ENCODE results near the gene RNPEPL1. TPM values are rescaled to one million over a fixed set of nuclear protein-coding genes. Genes with fewer than 3 reads are reported as not detected.

RNPEPL1 gene
- total RNA-seq, 1 donor from 2014 or later: 22.7 TPM

DNA sequence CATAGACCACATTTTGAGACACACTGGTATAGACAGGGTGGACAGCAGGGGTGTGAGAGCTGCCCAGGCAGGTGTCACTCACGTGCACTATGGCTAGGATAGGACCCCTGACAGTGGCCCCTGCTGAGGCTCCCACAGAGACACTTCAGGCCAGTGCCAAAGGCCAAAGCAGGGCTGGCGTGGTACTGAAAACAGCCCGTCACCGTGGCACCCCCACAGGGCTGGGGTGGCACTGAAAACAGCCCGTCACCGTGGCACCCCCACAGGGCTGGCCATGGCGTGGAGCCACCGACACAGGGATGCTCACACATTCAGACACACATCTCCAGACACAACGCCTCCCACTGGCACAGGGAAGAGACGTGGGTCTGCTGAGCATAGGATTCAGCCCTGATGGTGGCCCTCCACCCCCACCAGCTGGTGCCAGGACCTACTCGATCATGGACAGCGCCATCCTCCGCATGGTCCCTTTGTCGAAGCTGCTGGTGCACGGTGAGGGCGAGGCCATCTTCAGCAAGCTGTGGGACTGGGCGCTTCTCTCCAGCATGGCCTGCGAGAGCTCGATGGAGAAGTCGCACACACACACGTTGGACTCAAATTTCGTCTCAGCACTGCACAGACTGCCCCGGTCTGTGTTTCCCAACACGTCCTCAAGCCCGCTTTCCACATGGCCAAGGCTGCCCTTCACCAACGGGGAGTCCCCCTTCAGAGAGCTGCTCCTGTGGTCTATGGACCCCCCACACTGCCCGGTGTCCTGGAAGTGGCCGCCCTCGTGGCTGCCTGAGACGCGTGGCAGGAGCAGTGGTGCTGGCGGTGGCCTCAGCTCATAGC lies 44.6 kb upstream of the RNPEPL1 start:
- Histone ChIP-seq H3K27me3 (ENCODE audit: insufficient read depth, low read length) (peaks cover 11% of the 10 kb centered on the region), H4K20me1 (ENCODE audit: insufficient read depth, low read length) (peaks cover 3% of the 10 kb centered on the region), H2AFZ (ENCODE audit: low read depth, low read length) (no peak overlapping the region), H3K79me2 (ENCODE audit: insufficient read depth, low read length) (no peaks in the 10 kb centered on the region), H3K4me3 (ENCODE audit: insufficient read depth, low read depth, low read length) (no peak overlapping the region), H3K4me1 (ENCODE audit: insufficient read depth, low read length) (peaks cover 7% of the 10 kb centered on the region), H3K9me3 (ENCODE audit: insufficient read depth, low read depth, low read length) (peaks cover 30% of the 10 kb centered on the region), H3K9ac (ENCODE audit: low read length) (no peak overlapping the region), H3K4me2 (ENCODE audit: low read length) (no peak overlapping the region), H3K27ac (ENCODE audit: low read depth, low read length) (no peak overlapping the region), H3K36me3 (ENCODE audit: insufficient read depth, low read length) (no peaks in the 10 kb centered on the region)
- no peak overlapping the region for H3K27ac Mint-ChIP-seq (ENCODE audit: unreplicated experiment)
- H3K27me3 Mint-ChIP-seq (ENCODE audit: low read depth, unreplicated experiment): peaks cover 19% of the 10 kb centered on the region
- FAIRE-seq: no peak
- DNase-seq (ENCODE audit: low read depth): no peak
- peaks cover 50% of the 10 kb centered on the region for H3K36me3 Mint-ChIP-seq (ENCODE audit: low read depth, unreplicated experiment)
- no peak overlapping the region for H3K4me3 Mint-ChIP-seq (ENCODE audit: unreplicated experiment)
- peaks cover 44% of the 10 kb centered on the region for H3K9me3 Mint-ChIP-seq (ENCODE audit: unreplicated experiment)
- H3K4me1 Mint-ChIP-seq (ENCODE audit: low read depth, unreplicated experiment): no peaks in the 10 kb centered on the region
- TF ChIP-seq EZH2 (IDR thresholded peaks at IDR 0.05; ENCODE audit: insufficient read depth, low read length): no peak
- TF ChIP-seq CTCF (IDR thresholded peaks at IDR 0.05; ENCODE audit: insufficient read depth, low read depth, low read length): no peak

DNA sequence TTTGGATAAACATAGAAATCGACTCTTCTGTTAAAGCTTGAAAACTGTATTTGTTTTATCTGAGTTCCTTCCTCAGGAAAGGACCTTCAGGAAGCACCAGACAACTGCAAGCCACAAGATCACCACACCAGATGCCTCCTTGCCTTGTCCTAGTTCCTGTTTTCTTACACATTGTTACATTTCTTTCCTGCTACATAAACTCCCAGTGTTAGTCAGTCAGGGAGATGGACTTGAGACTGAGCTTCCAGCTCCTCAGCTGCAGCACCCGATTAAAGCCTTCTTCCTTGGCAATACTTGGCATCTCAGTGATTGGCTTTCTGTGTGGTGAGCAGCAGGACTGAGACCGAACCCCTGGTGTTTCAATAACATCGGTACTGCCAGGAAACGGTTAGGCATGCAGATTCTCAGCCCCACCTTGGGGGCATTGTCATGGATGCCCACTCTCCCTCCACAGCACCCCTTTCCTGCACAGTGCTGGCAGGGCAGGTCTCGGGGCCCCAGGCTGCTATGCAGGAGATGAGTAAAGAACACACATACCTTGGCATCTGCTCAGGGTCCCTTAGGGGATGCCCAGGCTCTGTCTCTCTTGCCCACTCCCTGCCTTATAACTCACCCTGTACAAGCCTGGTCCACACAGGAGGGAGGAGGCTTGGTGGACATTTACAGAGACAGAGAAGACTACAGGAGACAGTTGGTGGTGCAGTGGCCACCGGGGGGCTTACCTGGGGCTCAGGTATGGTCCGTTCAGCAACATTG lies 43.1 kb upstream of the RNPEPL1 start:
- Histone ChIP-seq H3K9ac (ENCODE audit: low read length) (no peak overlapping the region), H3K27me3 (ENCODE audit: insufficient read depth, low read length) (peaks cover 4% of the 10 kb centered on the region), H3K27ac (ENCODE audit: low read depth, low read length) (no peak overlapping the region), H3K4me2 (ENCODE audit: low read length) (no peak overlapping the region), H3K4me3 (ENCODE audit: insufficient read depth, low read depth, low read length) (no peak overlapping the region), H3K4me1 (ENCODE audit: insufficient read depth, low read length) (peaks cover 4% of the 10 kb centered on the region), H3K79me2 (ENCODE audit: insufficient read depth, low read length) (no peaks in the 10 kb centered on the region), H3K36me3 (ENCODE audit: insufficient read depth, low read length) (no peaks in the 10 kb centered on the region), H2AFZ (ENCODE audit: low read depth, low read length) (no peak overlapping the region), H4K20me1 (ENCODE audit: insufficient read depth, low read length) (peaks cover 3% of the 10 kb centered on the region), H3K9me3 (ENCODE audit: insufficient read depth, low read depth, low read length) (peaks cover 30% of the 10 kb centered on the region)
- Mint-ChIP-seq H3K27me3 (ENCODE audit: low read depth, unreplicated experiment) (peaks cover 7% of the 10 kb centered on the region), H3K27ac (ENCODE audit: unreplicated experiment) (no peak overlapping the region), H3K9me3 (ENCODE audit: unreplicated experiment) (peaks cover 52% of the 10 kb centered on the region), H3K36me3 (ENCODE audit: low read depth, unreplicated experiment) (peaks cover 54% of the 10 kb centered on the region), H3K4me3 (ENCODE audit: unreplicated experiment) (no peak overlapping the region), H3K4me1 (ENCODE audit: low read depth, unreplicated experiment) (no peaks in the 10 kb centered on the region)
- FAIRE-seq: no peak
- no peak for TF ChIP-seq EZH2 (IDR thresholded peaks at IDR 0.05; ENCODE audit: insufficient read depth, low read length)
- TF ChIP-seq CTCF (IDR thresholded peaks at IDR 0.05; ENCODE audit: insufficient read depth, low read depth, low read length): no peak
- no peak for DNase-seq (ENCODE audit: low read depth)
